HEK293T (cell line): ENCODE results near the gene CTSV.
"Not testable (repeated sequence)": the region's sequence is repeated elsewhere in the genome, so short reads cannot be mapped to it uniquely, and the experiment has no call there.

ENCODE experiments used
- ARNT ChIP-seq: fragments of 450-650 bp; IDR thresholded peaks from 2 replicates; pipeline ENCODE4 v1.6.1; 2017; ENCODE audit warnings: mild to moderate bottlenecking
- BHLHE40 ChIP-seq: fragments of 450-650 bp; IDR thresholded peaks from 2 replicates; pipeline ENCODE4 v1.6.1; 2016; ENCODE audit warnings: mild to moderate bottlenecking, moderate library complexity, borderline replicate concordance
- CTBP1 ChIP-seq: fragments of 450-650 bp; IDR thresholded peaks from 2 replicates; pipeline ENCODE4 v1.6.1; 2016; ENCODE audit warnings: borderline replicate concordance
- FOXA1 ChIP-seq: fragments of 450-650 bp; IDR thresholded peaks from 2 replicates; pipeline ENCODE4 v1.6.1; 2016; ENCODE audit warnings: mild to moderate bottlenecking
- FOXM1 ChIP-seq: fragments of 450-650 bp; IDR thresholded peaks from 2 replicates; pipeline ENCODE4 v1.6.1; 2017; ENCODE audit warnings: mild to moderate bottlenecking, borderline replicate concordance
- HDGF ChIP-seq: fragments of 450-650 bp; IDR thresholded peaks from 2 replicates; pipeline ENCODE4 v1.6.1; 2017; ENCODE audit warnings: antibody characterized with exemption, borderline replicate concordance
- PKNOX1 ChIP-seq: fragments of 450-650 bp; IDR thresholded peaks from 2 replicates; pipeline ENCODE4 v1.6.1; 2016
- SP1 ChIP-seq: fragments of 450-650 bp; IDR thresholded peaks from 2 replicates; pipeline ENCODE4 v1.6.1; 2017

- TF ChIP-seq FOXA1, SP1, ARNT, BHLHE40, CTBP1, HDGF, PKNOX1, FOXM1: not testable (repeated sequence)
These were observed 39.2 kb downstream of the CTSV start for GRCh38 chr9:96999733-97000132.
